ENCODE results near the gene ATXN7L1. TPM values are rescaled to one million over a fixed set of nuclear protein-coding genes. Genes with fewer than 3 reads are reported as not detected.

The ATXN7L1 gene
- polyA plus RNA-seq, 1 of the 3 experiments (the other 2 are of a cell fraction) = 6.0 TPM

GRCh38 chr7:105612806-105613205, 263.6 kb downstream of the ATXN7L1 start:
- H3F3A ChIP-seq (replicated peaks; ENCODE audit: insufficient read depth) = no peaks in the 10 kb centered on the region
- WGBS (ENCODE audit: low lambda C conversion rate) = 92% methylated on average over 9 of the region's 9 CpGs
- ChIA-PET CTCF (interaction anchor here (1.3 to 1.9 kb wide), 2 partner anchors 15 to 23 kb away, joined by 3 to 8 read pairs; no protein-coding TSS in a partner anchor), POLR2A (no interaction called here)
- H4K20me1 ChIP-seq (ENCODE audit: insufficient read depth) = no peaks in the 10 kb centered on the region
- no peaks in the 10 kb centered on the region for H3K9me2 ChIP-seq
- no peak overlapping the region for H2AFZ ChIP-seq (ENCODE audit: low read depth)
- no peaks in the 10 kb centered on the region for H3K27me3 ChIP-seq (ENCODE audit: insufficient read depth)
- no peak for DNase-seq
- H3K79me2 ChIP-seq (ENCODE audit: insufficient read depth) = no peaks in the 10 kb centered on the region
- H3K36me3 ChIP-seq (replicated peaks in 1 of 2; ENCODE audit: control insufficient read depth in 1 of 2, insufficient read depth in 2 of 2, low read length in 1 of 2) = peaks cover 3 to 11% of the 10 kb centered on the region in 2 experiments
- no peak overlapping the region for H3K4me2 ChIP-seq
- H3K4me3 ChIP-seq (ENCODE audit: low read depth in 2 of 2, low read length in 1 of 2) = no peak overlapping the region
- H3K9me3 ChIP-seq = no peaks in the 10 kb centered on the region
- H3K27ac ChIP-seq (ENCODE audit: low read depth in 2 of 2, low read length in 1 of 2) = no peak overlapping the region
- no peak overlapping the region for H3K9ac ChIP-seq
- H3K4me1 ChIP-seq (ENCODE audit: control insufficient read depth in 1 of 2, insufficient read depth in 2 of 2, low read depth in 1 of 2, low read length in 1 of 2) = peaks cover 0 to 5% of the 10 kb centered on the region in 2 experiments; a peak in 1 of 4 replicates
- TF ChIP-seq TAF1 (IDR thresholded peaks at IDR 0.05; ENCODE audit: borderline replicate concordance, low read depth, low read length) (no peak), GABPA (IDR thresholded peaks at IDR 0.05; ENCODE audit: low read depth) (no peak), MXI1 (IDR thresholded peaks at IDR 0.05; ENCODE audit: low read depth, low read length) (no peak)

GRCh38 chr7:105611856-105612775, 264.3 kb downstream of the ATXN7L1 start:
- H3K36me3 ChIP-seq (replicated peaks in 1 of 2; ENCODE audit: control insufficient read depth in 1 of 2, insufficient read depth in 2 of 2, low read length in 1 of 2) = peaks cover 3 to 11% of the 10 kb centered on the region in 2 experiments
- H4K20me1 ChIP-seq (ENCODE audit: insufficient read depth) = no peaks in the 10 kb centered on the region
- no peak for DNase-seq
- POLR2A ChIA-PET = no interaction called here
- no peak overlapping the region for H3K4me3 ChIP-seq (ENCODE audit: low read depth in 2 of 2, low read length in 1 of 2)
- no peaks in the 10 kb centered on the region for H3K79me2 ChIP-seq (ENCODE audit: insufficient read depth)
- H3F3A ChIP-seq (replicated peaks; ENCODE audit: insufficient read depth) = no peaks in the 10 kb centered on the region
- no peaks in the 10 kb centered on the region for H3K9me3 ChIP-seq
- H3K4me2 ChIP-seq = no peak overlapping the region
- TF ChIP-seq FOXJ3 (CRISPR knock-in tag; IDR thresholded peaks at IDR 0.05) (no peak), CHD2 (IDR thresholded peaks at IDR 0.05; ENCODE audit: low read length, partially characterized antibody) (no peak), GABPA (IDR thresholded peaks at IDR 0.05; ENCODE audit: low read depth) (no peak), SIN3A (IDR thresholded peaks at IDR 0.05; ENCODE audit: borderline replicate concordance, low read depth, low read length) (no peak), EP300 (IDR thresholded peaks at IDR 0.05; ENCODE audit: borderline replicate concordance in 1 of 2, low read depth in 1 of 2, low read length in 1 of 2) (no peak)
- no peaks in the 10 kb centered on the region for H3K9me2 ChIP-seq
- H3K27me3 ChIP-seq (ENCODE audit: insufficient read depth) = no peaks in the 10 kb centered on the region
- H3K9ac ChIP-seq = no peak overlapping the region
- no peak overlapping the region for H2AFZ ChIP-seq (ENCODE audit: low read depth)
- WGBS (ENCODE audit: low lambda C conversion rate) = 88% methylated on average over 10 of the region's 16 CpGs
- CTCF ChIA-PET = interaction anchor here (1.3 to 1.9 kb wide), 2 partner anchors 14 to 23 kb away, joined by 3 to 8 read pairs; no protein-coding TSS in a partner anchor
- peaks cover 0 to 5% of the 10 kb centered on the region in 2 experiments; a peak in 1 of 4 replicates for H3K4me1 ChIP-seq (ENCODE audit: control insufficient read depth in 1 of 2, insufficient read depth in 2 of 2, low read depth in 1 of 2, low read length in 1 of 2)
- H3K27ac ChIP-seq (ENCODE audit: low read depth in 2 of 2, low read length in 1 of 2) = no peak overlapping the region

GRCh38 chr7:105610165-105610930, 266.1 kb downstream of the ATXN7L1 start:
- Histone ChIP-seq H3K9me2 (no peaks in the 10 kb centered on the region), H3K27me3 (ENCODE audit: insufficient read depth) (no peaks in the 10 kb centered on the region), H3F3A (replicated peaks; ENCODE audit: insufficient read depth) (no peaks in the 10 kb centered on the region), H3K9ac (no peak overlapping the region), H3K9me3 (no peaks in the 10 kb centered on the region), H3K79me2 (ENCODE audit: insufficient read depth) (no peaks in the 10 kb centered on the region), H3K4me2 (no peak overlapping the region), H3K4me1 (ENCODE audit: control insufficient read depth in 1 of 2, insufficient read depth in 2 of 2, low read depth in 1 of 2, low read length in 1 of 2) (peaks cover 0 to 5% of the 10 kb centered on the region in 2 experiments; a peak in 1 of 4 replicates), H3K4me3 (ENCODE audit: low read depth in 2 of 2, low read length in 1 of 2) (no peak overlapping the region), H2AFZ (ENCODE audit: low read depth) (no peak overlapping the region), H3K27ac (ENCODE audit: low read depth in 2 of 2, low read length in 1 of 2) (no peak overlapping the region), H4K20me1 (ENCODE audit: insufficient read depth) (no peaks in the 10 kb centered on the region), H3K36me3 (replicated peaks in 1 of 2; ENCODE audit: control insufficient read depth in 1 of 2, insufficient read depth in 2 of 2, low read length in 1 of 2) (peaks cover 3 to 11% of the 10 kb centered on the region in 2 experiments)
- TF ChIP-seq, protein P1, sequence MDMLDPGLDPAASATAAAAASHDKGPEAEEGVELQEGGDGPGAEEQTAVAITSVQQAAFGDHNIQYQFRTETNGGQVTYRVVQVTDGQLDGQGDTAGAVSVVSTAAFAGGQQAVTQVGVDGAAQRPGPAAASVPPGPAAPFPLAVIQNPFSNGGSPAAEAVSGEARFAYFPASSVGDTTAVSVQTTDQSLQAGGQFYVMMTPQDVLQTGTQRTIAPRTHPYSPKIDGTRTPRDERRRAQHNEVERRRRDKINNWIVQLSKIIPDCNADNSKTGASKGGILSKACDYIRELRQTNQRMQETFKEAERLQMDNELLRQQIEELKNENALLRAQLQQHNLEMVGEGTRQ (IDR thresholded peaks at IDR 0.05; ENCODE audit: borderline replicate concordance, low read depth, low read length) = no peak
- no peak for TF ChIP-seq FOXM1 (IDR thresholded peaks at IDR 0.05; ENCODE audit: low read depth)
- CTCF ChIA-PET = interaction anchor here (0.5 to 1.0 kb wide), 3 partner anchors 28 to 433 kb away, joined by 3 to 4 read pairs (median 3); no protein-coding TSS in a partner anchor
- POLR2A ChIA-PET = no interaction called here
- WGBS (ENCODE audit: low lambda C conversion rate) = 95% methylated on average over 8 of the region's 8 CpGs
- DNase-seq = no peak

All from SK-N-SH (cell line).